K562 (cell line): Measurements from ENCODE around the gene JMY. TPM values are rescaled to one million over a fixed set of nuclear protein-coding genes. Genes with fewer than 3 reads are reported as not detected.

Experiments used
- ATF7 ChIP-seq: fragments of 450-650 bp; IDR thresholded peaks from 2 replicates; pipeline ENCODE4 v1.7.1; 2014; ENCODE audit warnings: mild to moderate bottlenecking, moderate library complexity
- CAMTA2 ChIP-seq: fragments of 250-450 bp; sonication (Bioruptor Pico); conservative IDR thresholded peaks from 2 replicates; pipeline ENCODE4 v1.5.1; 2022
- CCNT2 ChIP-seq: IDR thresholded peaks from 2 replicates; pipeline ENCODE4 v1.6.1; 2011; ENCODE audit warnings: borderline replicate concordance, low read depth, mild to moderate bottlenecking, moderate library complexity, mixed read lengths, low read length; ENCODE audit not compliant: insufficient read length; ENCODE audit errors: extremely low read depth
- COPS2 ChIP-seq: fragments of 450-650 bp; conservative IDR thresholded peaks from 2 replicates; pipeline ENCODE4 v1.6.1; 2016; ENCODE audit warnings: mild to moderate bottlenecking, moderate library complexity
- CREB3L1 ChIP-seq: fragments of 450-650 bp; IDR thresholded peaks from 2 replicates; pipeline ENCODE4 v1.6.1; 2014; ENCODE audit warnings: low read depth, mild to moderate bottlenecking, moderate library complexity, borderline replicate concordance
- GTF2A2 ChIP-seq: IDR thresholded peaks from 2 replicates; pipeline ENCODE4 v1.6.1; 2016; ENCODE audit warnings: mild to moderate bottlenecking, missing genetic modification characterization, missing compliant biosample characterization
- HDAC1 ChIP-seq, 2 experiments: fragments of 450-650 bp; IDR thresholded peaks; 2 replicates each; pipeline ENCODE4 v1.6.1; 2016 to 2017; ENCODE audit warnings: inconsistent platforms in 1 of 2, mild to moderate bottlenecking in 1 of 2, moderate library complexity in 1 of 2
- HEY1 ChIP-seq: fragments of 250-450 bp; sonication (Bioruptor Pico); IDR thresholded peaks from 2 replicates; pipeline ENCODE4 v1.5.0; 2020; ENCODE audit warnings: mild to moderate bottlenecking, moderate library complexity, borderline replicate concordance
- LEF1 ChIP-seq: fragments of 450-650 bp; IDR thresholded peaks from 2 replicates; pipeline ENCODE4 v1.6.1; 2016; ENCODE audit warnings: mild to moderate bottlenecking
- MAFG ChIP-seq: fragments of 450-650 bp; conservative IDR thresholded peaks from 2 replicates; pipeline ENCODE4 v1.6.1; 2016; ENCODE audit warnings: missing genetic modification characterization, missing compliant biosample characterization
- MED1 ChIP-seq: sonication (generic); formaldehyde crosslinking; IDR thresholded peaks from 2 replicates; pipeline ENCODE4 v1.8.1; 2023; ENCODE audit warnings: missing genetic modification reagents, borderline replicate concordance
- MEIS2 ChIP-seq: fragments of 450-650 bp; IDR thresholded peaks from 2 replicates; pipeline ENCODE4 v1.6.1; 2014; ENCODE audit warnings: mild to moderate bottlenecking; ENCODE audit not compliant: partially characterized antibody
- MTA2 ChIP-seq: fragments of 450-650 bp; IDR thresholded peaks from 2 replicates; pipeline ENCODE4 v1.6.1; 2016; ENCODE audit warnings: low read depth
- NELFE ChIP-seq: IDR thresholded peaks from 2 replicates; pipeline ENCODE4 v1.6.1; 2011; ENCODE audit warnings: mild to moderate bottlenecking; ENCODE audit not compliant: insufficient read depth, insufficient read length
- NFIX ChIP-seq: fragments of 250-450 bp; sonication (Bioruptor Pico); IDR thresholded peaks from 2 replicates; pipeline ENCODE4 v1.4.0; 2020; ENCODE audit warnings: low read depth, mild to moderate bottlenecking, moderate library complexity
- PKNOX1 ChIP-seq: fragments of 450-650 bp; IDR thresholded peaks from 2 replicates; pipeline ENCODE4 v1.6.1; 2016
- POLR2AphosphoS2 ChIP-seq: IDR thresholded peaks from 2 replicates; pipeline ENCODE4 v1.6.1; 2012; ENCODE audit warnings: low read length, improper control_type of control experiment
- POLR3G ChIP-seq: IDR thresholded peaks from 2 replicates; pipeline ENCODE4 v1.6.1; 2011; ENCODE audit not compliant: insufficient read length, insufficient replicate concordance; ENCODE audit errors: extremely low read depth
- PTBP1 ChIP-seq: fragments of 200-400 bp; formaldehyde crosslinking; IDR thresholded peaks from 2 replicates; pipeline ENCODE4 v1.6.1; 2017; ENCODE audit warnings: low read depth, low read length
- RBM17 ChIP-seq: fragments of 200-400 bp; formaldehyde crosslinking; IDR thresholded peaks from 2 replicates; pipeline ENCODE4 v1.6.1; 2017; ENCODE audit warnings: low read depth, mild to moderate bottlenecking, low read length, borderline replicate concordance
- SIRT6 ChIP-seq: IDR thresholded peaks from one replicate; pipeline ENCODE4 v1.6.1; 2012; ENCODE audit warnings: low read depth, mild to moderate bottlenecking, control low read depth, inconsistent platforms, low read length, moderate library complexity
- USF1 ChIP-seq: sonication (generic); formaldehyde crosslinking; IDR thresholded peaks from 2 replicates; pipeline ENCODE4 v1.9.0; 2022; ENCODE audit warnings: mild to moderate bottlenecking, missing genetic modification reagents
- ZBTB34 ChIP-seq: fragments of 250-450 bp; sonication (Bioruptor Pico); IDR thresholded peaks from 2 replicates; pipeline ENCODE4 v1.8.0; 2021; ENCODE audit warnings: mild to moderate bottlenecking, moderate library complexity
- ZNF280B ChIP-seq: fragments of 250-450 bp; sonication (Bioruptor Pico); IDR thresholded peaks from 2 replicates; pipeline ENCODE4 v1.5.1; 2021; ENCODE audit warnings: mild to moderate bottlenecking
- ZNF717 ChIP-seq: fragments of 250-450 bp; sonication (Bioruptor Pico); IDR thresholded peaks from 2 replicates; pipeline ENCODE4 v1.5.0; 2021
- ZSCAN29 ChIP-seq: fragments of 450-650 bp; IDR thresholded peaks from 2 replicates; pipeline ENCODE4 v1.6.1; 2017
- polyA plus RNA-seq, 8 experiments: library from polyadenylated mRNA; depleted of rRNA in 4 of 8; stranded (reverse) in 5 of 8; unstranded in 3 of 8; fragments of >200 nt; fragmentation: Nextera tagmentation in 2 of 8; fragmentation: Illumina TruSeq in 1 of 8; extraction: Ambion mirVana in 2 of 8; extraction: Trizol in 1 of 8; gene quantifications; 2 replicates each; pipeline versions ENCODE4 v1.2.1 to v1.2.3, GENCODE V29; 2011 to 2014; ENCODE audit warnings: inconsistent platforms in 1 of 8, missing spikeins in 1 of 8
- total RNA-seq, 7 experiments: library from RNA; depleted of rRNA in 6 of 7; stranded (reverse); fragments of >200 nt in 6 of 7; fragmentation: Illumina TruSeq in 2 of 7; extraction: Trizol in 2 of 7; gene quantifications; 2 replicates each; pipeline versions ENCODE4 v1.2.1 to v1.2.3, GENCODE V29; 2011 to 2021; ENCODE audit warnings: low replicate concordance in 1 of 7

JMY gene
- total and polyA plus RNA-seq, 9 of the 15 experiments (the other 6 are each of a cell fraction or from before 2014, with no cell fraction given) = 1.1 to 5.5 (median 3.7) TPM

GRCh38 chr5:79346420-79346824 is 110.5 kb downstream of the JMY start (continued):
- TF ChIP-seq MAFG (peak; percentile 88), NFIX (no peak), ZSCAN29 (no peak), GTF2A2 (tag) (no peak), LEF1 (peak; percentile 30; the same call in 1 of the 2 replicates), NELFE (no peak), CCNT2 (no peak), ZNF717 (no peak), POLR2AphosphoS2 (no peak), ZNF280B (CRISPR knock-in tag) (no peak), CAMTA2 (no peak), POLR3G (no peak), SIRT6 (no peak), HDAC1 (IDR thresholded peaks at IDR 0.05) (peak in 1 of 2 experiments; percentile 69; a peak in 1 of 4 replicates), RBM17 (no peak), PTBP1 (no peak), MEIS2 (peak; percentile 87), MED1 (CRISPR knock-in tag) (no peak), HEY1 (CRISPR knock-in tag) (no peak), MTA2 (0 out of 2 replicates have a peak, but pooled peaks have one; percentile 10), USF1 (CRISPR knock-in tag) (peak; percentile 74), PKNOX1 (peak; percentile 81), COPS2 (no peak), ZBTB34 (CRISPR knock-in tag) (no peak), ATF7 (peak; percentile 50; the same call in 1 of the 2 replicates), CREB3L1 (no peak; the same call in 1 of the 2 replicates)
